Measurements from ENCODE around the gene VSIR.

The VSIR gene

DNA sequence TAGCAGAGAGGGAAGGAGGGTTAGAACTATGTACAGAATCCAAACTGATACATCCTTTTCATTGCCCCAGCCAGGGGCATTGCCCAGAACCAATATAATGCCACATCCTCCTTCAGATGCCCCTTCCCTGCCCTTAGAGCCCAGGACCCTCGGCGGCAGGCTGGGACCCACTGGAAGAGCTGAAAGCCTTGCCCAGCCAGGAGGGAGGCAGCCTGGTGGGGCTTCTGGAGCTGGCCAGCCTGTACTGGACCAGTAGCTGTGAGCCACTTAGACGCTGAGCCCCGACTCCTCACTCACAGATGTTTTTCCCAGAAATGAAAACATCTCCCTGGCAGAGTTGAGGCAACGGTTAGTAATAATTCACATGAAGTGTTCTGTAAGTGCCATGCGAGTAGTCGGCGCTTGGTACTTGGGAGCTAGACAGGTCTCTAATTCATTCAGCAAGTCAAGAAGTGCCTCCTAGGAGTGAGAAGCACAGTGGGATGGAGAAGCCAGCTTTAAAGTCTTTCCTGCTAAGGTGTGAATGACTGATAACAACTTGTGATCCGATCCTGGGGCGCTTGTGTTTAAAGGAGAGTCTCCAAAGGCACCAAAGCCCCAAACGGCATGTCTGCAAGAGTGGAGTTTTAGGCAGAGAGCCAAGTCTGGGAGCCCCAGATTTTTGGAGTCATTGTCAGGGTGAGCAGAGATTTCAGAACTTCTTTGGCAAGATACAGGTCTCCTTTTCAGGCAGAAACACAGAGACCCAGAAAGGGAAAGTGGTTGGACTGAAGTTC is 9.8 kb downstream of the VSIR start:
- no peak for DNase-seq (ENCODE audit: low spot score)

DNA sequence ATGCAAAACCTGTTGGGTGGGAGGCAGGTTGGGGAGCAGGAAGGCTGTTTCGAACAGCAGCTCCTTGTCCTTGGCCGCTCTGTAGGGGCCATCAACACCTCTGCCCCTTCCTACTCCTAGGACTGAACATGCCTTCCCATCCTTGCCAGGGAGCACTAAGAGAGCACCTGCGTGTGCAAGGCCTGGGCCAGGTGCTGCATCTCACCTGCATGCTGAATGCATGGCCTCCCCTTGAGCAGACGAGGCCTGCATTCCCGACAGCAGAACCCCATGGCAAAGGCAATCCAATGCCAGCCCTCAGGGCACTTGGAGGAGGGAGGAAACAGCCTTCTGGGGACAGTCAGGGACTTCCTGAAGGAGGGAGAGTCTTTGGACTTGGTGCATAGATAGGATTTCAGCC is 11.0 kb downstream of the VSIR start:
- DNase-seq (ENCODE audit: low spot score) = no peak

GRCh38 chr10:71761541-71762113 is 11.7 kb downstream of the VSIR start:
- no peak for DNase-seq (ENCODE audit: low spot score)

DNA sequence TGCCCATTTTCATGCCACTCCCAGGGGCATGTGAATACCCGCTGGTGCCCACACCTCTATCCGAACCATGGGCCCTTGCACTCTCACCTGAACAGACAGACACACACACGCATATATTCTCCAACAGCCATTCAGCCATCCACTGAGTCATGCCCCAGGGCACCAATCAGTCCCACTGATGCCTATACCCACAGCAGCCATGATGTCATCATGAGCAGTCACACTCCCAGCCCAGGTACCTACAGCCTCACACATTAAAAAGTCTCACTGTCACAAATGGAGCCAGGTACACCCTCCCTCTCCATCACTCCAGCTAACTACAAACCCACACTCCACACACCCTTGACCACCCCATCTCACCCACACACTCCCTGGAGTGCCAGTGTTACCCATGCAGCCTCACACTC is 12.2 kb downstream of the VSIR start:
- DNase-seq (ENCODE audit: low spot score) = no peak

- DNase-seq (ENCODE audit: low spot score) = peak; percentile 62
Observed at GRCh38 chr10:71757399-71757922, 15.9 kb downstream of the VSIR start.

DNA sequence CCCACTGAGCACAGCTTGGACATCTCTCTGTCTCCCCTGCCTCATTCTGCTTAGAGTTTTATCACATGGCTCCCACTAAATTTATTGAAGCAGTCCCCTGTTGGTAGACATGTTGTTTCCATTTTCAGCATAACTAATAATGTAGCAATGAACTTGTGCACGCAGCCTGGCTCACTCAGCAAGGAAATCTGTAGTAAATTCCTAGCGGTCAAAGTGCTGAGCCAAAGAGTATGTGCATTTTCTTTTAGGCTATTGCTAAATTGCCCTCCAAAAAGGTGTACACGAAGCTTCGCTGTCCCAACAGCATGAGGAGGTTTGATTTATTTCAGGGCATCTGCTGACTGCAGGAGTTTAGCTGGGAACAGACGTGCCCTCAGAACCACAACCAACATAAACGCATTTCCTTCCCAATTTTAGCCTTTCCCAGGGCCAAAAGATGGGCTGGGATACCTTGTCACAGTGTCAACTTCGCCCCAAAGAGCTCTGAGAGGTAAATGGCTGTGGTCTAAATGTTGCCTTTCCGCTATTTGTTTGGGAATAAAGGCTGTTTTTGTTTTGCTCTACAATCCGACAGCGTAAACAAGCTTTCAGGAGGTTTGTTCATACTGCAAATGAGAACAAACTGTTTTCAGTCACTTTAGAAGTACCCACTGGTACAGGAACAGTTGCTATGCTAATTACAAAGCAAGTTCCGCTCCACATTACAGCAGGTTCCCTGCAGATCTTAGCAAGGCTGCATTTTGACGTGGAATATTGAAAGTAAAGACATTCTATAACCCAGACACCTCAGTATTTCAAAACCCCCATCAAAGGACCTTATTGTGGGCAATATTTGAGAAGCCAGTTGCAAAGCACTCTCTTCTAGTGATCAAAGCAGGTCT is 16.8 kb downstream of the VSIR start:
- DNase-seq (ENCODE audit: low spot score) = no peak

DNA sequence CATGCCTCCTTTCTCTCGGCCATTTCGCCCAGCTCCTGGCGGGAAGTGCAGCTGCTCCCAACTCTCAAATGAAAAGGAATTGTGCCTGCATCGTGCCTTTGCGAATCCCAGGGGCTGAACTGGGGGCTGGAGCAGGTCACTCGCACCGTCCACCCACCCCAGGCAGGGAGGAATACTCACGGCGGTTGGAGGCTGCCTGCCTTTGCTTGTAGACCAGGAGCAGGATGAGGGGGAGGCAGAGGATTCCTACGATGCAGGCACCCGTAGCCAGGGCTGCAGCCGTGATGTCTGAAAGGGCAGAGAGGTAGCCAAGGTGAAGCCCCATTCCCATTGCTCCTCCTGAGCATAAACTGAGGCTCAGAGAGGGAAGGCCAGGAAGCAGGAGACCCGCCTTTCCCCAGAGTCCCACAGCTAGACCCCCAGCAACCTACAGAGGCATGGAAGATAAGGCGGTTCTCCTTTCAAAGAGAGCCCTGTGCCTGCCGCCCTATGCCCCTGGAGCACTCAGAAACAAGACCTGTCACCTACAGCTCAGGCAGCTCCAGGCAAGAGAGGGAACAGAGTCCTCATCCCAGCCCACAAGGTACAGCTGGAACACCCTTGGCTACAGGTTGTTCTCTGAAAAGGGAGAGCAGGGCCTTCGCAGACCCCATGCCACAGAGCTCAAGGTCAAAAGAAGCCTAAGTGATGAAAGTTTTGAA is 18.0 kb downstream of the VSIR start:
- DNase-seq (ENCODE audit: low spot score) = no peak

GRCh38 chr10:71754562-71754961 is 18.8 kb downstream of the VSIR start:
- no peak for DNase-seq (ENCODE audit: low spot score)

- no peak for DNase-seq (ENCODE audit: low spot score)
Observed at GRCh38 chr10:71753960-71754505, 19.3 kb downstream of the VSIR start.

DNA sequence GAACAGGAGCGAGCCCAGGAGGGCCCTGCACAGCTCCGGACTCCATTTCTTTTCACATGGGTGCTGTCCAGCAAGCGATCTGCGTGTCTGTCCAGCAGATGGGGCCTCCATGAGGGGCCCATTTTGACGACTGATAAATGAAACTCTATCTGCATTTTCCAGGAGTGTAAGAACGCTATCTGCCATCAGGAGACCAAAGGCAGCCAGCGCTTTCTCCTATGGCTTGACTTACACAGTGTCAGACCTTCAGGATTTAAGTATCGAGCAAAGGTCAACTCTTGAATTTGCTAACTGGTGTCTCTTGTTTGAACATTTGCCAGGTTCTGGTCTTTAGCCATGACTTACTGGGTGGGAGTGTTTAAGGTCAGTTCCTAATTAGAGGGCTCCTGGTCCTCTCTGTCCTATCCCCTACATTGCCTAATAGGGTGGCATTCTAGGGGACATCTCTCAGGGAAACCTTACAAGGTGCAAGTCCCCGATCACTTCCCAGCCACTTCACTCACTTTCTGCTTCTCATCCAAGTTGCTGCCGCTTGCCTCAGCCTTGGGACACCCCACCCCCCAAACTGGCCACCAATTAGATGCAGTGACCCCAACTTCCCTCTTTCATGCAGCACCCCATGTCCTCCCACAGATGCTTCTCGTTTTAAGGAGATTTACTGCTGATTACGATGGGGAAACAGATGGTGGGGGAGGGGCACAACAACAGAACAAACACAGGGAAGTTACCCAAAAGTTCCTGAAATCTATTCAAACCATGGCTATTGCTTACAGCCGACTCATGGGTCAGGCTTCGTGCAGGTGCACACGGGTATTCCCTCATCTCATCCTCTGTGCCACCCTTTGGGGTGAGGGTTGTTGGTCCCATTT is 20.0 kb downstream of the VSIR start:
- no peak for DNase-seq (ENCODE audit: low spot score)

- no peak for DNase-seq (ENCODE audit: low spot score)
Observed at GRCh38 chr10:71752391-71753090, 20.8 kb downstream of the VSIR start.

DNA sequence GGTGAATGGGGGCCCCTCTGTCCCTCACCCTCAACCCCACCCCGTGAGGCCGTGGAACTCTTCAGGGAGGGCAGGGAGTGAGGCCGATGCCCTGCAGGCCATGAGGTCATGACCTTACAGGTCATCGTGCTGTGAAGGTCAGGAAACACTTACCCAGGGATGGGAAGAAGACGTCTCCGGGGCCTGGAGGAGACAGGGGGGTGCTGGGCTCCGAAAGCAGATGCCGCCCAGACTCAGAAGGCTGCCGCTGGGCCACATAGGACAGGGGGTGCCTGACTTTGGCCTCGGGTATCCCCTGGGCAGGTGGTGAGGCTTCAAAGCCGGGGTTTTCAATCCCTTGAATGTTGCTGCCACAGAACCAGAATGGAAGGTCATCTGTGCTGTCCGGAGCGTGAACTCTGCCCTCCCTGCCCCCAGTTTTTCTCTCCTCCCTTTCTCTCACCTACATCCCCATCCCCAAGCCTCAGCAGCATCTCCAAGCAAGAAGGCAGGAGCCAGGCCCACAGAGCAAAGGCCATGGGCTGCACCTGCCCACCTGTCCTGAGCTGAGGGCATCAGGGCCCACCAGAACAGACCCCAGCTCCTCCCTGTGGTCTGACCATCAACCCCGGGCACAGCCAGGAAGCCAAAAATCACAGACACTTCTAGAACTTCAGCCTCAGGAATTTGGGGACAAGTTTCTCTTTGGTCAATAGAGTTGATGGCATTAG is 21.6 kb downstream of the VSIR start:
- DNase-seq (ENCODE audit: low spot score) = no peak

DNA sequence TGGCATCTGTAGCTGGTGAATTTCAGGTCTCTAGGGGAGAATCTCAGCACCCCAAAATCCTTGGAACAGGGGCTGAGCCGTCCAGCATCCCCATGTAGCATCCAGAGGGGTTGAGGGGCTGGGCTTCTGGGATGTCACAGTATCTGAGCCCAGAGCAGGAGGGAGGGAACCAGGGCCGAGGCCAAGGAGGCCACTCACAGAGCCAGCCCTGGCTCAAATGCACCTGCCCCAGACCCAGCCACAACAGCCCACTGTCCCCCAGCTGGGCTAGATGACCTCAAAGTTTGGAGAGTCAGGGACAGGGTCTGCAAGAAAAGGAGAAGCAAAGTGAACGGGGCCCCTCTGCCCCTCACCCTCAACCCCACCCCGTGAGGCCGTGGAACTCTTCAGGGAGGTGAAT is 22.3 kb downstream of the VSIR start:
- no peak for DNase-seq (ENCODE audit: low spot score)

GRCh38 chr10:71750124-71750841 is 23.0 kb downstream of the VSIR start:
- no peak for DNase-seq (ENCODE audit: low spot score)

DNA sequence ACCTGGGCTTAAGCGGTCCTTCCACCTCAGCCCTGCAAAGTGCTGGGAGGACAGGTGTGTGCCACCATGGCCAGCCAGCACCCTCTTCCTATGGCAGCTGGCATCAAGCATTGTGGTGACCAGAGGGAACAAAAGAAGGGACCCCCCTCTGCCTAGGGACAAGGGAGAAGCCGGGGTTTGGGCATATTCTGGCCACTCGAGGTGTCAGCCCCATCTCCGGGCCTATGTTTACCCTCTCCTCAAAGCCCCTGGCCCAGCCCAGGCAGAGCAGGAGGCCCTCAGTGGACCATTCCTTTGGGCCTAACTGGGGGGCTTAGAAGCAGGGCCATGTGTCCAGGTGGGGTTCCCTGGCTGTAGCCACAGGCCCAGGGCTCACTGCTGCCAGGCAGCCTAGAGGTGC is 23.9 kb downstream of the VSIR start:
- DNase-seq (ENCODE audit: low spot score) = no peak

- DNase-seq (ENCODE audit: low spot score) = no peak
Observed at GRCh38 chr10:71748671-71749191, 24.6 kb downstream of the VSIR start.

GRCh38 chr10:71747551-71748523 is 25.5 kb downstream of the VSIR start:
- no peak for DNase-seq (ENCODE audit: low spot score)
